AG10803 (cell line): ENCODE results near the gene ATXN1.

Source experiments
- DNase-seq: peaks from one replicate; pipeline ENCODE4 v3.0.0; 2010; ENCODE audit warnings: low read depth
- H3K4me3 ChIP-seq: 2 replicates; pipeline ENCODE4 v1.5.1; 2011; ENCODE audit warnings: mild to moderate bottlenecking, low read length, control low read depth
- TF ChIP-seq, protein P1 (sequence below): conservative IDR thresholded peaks from 2 replicates; pipeline ENCODE4 v1.5.1; 2011; ENCODE audit warnings: mild to moderate bottlenecking, low read length, control low read depth, inconsistent platforms

ATXN1 gene

DNA sequence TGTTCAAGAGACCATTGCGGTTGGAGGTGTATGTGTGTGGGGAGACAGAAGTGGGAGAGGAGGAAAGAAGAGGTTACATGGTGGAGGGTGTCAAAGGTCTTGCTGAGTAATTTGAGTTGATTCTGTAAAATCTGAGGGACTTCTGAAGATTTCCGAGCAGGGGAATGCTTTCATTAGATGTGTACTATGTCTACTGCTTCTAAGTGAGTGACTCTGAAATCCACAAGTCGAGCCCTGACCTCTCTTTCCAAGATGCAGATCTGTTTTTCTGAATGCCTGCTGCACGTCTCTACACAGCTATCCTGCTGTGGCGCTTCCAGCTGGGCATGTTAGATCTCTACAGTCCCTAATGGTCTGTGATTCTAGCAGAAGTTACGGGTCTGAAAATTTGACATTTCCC, 209.8 kb downstream of the ATXN1 start:
- DNase-seq, result no peak
- TF ChIP-seq, protein P1, sequence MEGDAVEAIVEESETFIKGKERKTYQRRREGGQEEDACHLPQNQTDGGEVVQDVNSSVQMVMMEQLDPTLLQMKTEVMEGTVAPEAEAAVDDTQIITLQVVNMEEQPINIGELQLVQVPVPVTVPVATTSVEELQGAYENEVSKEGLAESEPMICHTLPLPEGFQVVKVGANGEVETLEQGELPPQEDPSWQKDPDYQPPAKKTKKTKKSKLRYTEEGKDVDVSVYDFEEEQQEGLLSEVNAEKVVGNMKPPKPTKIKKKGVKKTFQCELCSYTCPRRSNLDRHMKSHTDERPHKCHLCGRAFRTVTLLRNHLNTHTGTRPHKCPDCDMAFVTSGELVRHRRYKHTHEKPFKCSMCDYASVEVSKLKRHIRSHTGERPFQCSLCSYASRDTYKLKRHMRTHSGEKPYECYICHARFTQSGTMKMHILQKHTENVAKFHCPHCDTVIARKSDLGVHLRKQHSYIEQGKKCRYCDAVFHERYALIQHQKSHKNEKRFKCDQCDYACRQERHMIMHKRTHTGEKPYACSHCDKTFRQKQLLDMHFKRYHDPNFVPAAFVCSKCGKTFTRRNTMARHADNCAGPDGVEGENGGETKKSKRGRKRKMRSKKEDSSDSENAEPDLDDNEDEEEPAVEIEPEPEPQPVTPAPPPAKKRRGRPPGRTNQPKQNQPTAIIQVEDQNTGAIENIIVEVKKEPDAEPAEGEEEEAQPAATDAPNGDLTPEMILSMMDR, result no peak
- no peak overlapping the region for H3K4me3 ChIP-seq

- H3K4me3 ChIP-seq, result no peak overlapping the region
- no peak for DNase-seq
- TF ChIP-seq, protein P1, result no peak
These were observed 213.1 kb downstream of the ATXN1 start for GRCh38 chr6:16548121-16548520.

DNA sequence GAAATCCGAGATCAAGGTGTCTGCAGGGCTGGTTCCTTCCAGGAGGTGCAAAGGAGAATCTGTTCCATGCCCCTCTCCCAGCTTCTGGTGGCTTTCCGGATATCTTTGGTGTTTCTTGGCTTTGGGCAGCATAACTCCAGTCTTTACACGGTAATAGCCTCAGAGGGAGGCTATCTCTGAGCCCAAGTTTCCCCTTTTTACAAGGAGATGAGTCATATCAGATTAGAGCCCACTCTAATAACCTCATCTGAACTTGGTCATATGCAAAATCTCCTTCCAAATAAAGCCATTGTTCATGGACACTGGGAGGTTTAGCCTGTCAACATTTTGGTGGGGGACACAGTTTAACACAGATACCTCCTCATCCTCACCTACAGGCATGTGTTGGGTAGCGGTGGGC, 213.7 kb downstream of the ATXN1 start:
- DNase-seq, result no peak
- TF ChIP-seq, protein P1, result no peak
- H3K4me3 ChIP-seq, result no peak overlapping the region

DNA sequence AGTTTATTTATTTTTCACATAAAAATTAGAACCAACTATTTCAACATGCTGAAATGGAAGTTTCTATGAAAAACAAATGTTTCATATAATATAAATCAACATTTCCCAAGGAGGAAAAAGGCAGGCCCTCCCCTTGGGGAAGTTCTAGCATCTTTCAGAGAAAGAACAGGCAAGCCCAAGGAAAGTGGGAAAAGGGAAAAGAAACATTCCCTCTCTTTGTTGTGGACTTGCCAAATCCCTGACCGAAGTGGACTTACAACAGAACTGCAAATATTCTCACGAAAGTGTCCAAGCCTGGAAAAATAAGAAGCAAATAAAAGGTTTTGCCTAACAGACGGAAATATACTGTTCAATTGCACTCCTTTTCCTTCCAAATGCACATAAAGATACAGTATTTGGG, 214.4 kb downstream of the ATXN1 start:
- no peak overlapping the region for H3K4me3 ChIP-seq
- TF ChIP-seq, protein P1, result no peak
- DNase-seq, result peak; percentile 46

- TF ChIP-seq, protein P1, result no peak
- no peak overlapping the region for H3K4me3 ChIP-seq
- no peak for DNase-seq
These were observed 215.9 kb downstream of the ATXN1 start for GRCh38 chr6:16545382-16545781.

DNA sequence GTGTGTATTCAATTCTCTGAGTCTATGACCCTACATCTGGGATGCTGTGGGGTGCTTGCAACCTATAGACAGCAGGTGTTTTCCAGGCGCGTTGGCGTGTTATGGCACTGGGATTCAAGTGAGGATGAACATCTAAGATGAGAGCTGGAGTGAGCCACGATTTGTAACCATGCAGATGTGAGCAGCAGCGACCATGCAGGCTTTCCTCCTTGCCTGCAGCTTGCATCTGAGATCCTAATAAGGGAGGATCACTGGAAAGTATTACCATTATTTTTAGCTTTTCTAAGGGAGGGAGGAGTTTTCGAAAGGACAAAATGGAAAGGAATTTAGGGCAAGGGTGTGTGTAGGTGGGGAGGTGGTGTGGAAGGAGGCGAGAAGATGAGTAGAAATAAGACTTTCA, 216.7 kb downstream of the ATXN1 start:
- H3K4me3 ChIP-seq, result no peak overlapping the region
- TF ChIP-seq, protein P1, result no peak

DNA sequence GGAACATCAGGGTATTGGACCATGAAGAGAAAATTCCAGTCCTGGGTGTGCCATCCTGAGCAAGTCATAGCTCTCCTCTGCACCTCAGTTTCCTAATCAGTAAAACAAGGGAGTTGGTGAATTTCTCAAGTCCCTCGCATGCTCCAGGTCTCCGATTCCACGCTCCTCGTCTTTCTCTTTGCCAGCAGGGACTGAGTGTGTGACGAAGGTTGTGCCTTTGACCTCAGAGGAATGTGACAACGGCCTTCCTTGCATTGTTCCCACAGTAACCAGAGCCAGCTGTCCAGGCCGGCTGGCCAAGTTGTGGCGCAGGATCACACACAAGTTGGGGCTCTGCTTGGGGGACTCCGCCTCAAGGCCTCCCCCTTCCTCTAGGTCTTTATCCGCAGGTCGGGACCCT, 217.3 kb downstream of the ATXN1 start:
- TF ChIP-seq, protein P1, result no peak
- peak; percentile 85 for DNase-seq
- no peak overlapping the region for H3K4me3 ChIP-seq

More for the DNA sequence above, 216.7 kb downstream of the ATXN1 start:
- no peak for DNase-seq
